Activated T-cell treated with anti-CD3 and anti-CD28 coated beads for 1 hour (primary cell): Measurements from ENCODE around the gene GLDC.

Source experiments
- DNase-seq: peaks from one replicate; pipeline ENCODE4 v3.0.0-alpha.2; 2020; ENCODE audit warnings: low read depth

Gene GLDC

DNA sequence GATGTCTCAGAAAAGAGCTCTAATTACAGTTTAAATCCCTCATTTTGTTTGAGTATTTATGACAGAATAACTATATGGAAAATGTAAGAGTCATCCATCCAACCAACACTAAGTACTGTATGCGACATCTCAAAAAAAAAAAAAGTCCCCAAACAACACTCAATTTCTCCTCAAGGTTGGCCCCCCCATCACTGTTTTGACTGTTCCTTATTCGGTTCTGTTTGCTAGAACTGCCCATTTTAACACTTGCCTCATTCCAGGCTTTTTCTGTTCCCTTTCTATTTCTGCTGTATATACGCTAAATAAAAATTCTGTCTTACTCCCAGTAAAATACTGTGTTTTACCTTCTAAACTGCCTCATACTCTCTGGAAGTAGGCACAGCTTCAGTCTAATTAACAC lies 25.2 kb downstream of the GLDC start:
- DNase-seq: no peak

DNA sequence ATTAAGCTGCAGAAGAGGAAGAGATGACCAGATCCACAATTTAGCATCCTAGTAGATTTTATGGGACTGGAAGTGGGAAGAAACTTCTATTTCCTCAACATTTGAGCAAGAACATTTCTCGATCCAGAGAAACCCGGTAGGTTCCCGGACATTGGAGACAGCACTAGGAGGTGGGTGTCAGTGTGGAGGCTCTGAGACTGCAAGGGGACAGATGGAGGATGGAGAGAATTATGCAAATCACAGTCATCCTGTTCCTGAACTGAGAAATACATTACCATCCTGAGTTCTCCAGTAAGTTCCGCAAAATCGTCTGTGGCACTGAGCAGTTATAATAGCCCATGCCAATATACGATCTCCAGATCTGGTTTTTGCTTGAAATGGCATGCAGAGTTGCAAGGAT lies 25.6 kb downstream of the GLDC start:
- DNase-seq: no peak

- no peak for DNase-seq
These were observed 28.5 kb downstream of the GLDC start for GRCh38 chr9:6616951-6617602.

- DNase-seq: no peak
These were observed 31.0 kb downstream of the GLDC start for GRCh38 chr9:6614489-6614888.

DNA sequence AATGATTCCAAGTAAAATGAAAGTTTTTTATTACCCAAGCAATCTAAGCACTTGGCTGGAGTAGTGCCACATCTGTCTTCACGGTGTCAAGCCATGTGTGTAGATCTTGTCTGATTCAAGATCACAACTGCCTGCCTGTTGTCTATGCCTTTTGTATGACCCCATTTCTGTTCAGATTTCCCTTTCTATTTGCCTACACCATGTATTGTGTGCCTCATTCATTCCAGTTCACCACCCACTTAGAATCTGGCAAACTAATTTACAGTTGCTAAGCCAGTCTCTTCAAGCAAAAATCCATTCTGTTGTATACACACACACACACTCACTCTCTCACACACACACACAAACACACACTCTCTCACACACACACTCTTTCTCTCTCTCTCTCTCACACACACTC lies 33.7 kb downstream of the GLDC start:
- DNase-seq: no peak

- no peak for DNase-seq
These were observed 35.5 kb downstream of the GLDC start for GRCh38 chr9:6610073-6610472.

- no peak for DNase-seq
These were observed 36.0 kb downstream of the GLDC start for GRCh38 chr9:6609497-6610016.

DNA sequence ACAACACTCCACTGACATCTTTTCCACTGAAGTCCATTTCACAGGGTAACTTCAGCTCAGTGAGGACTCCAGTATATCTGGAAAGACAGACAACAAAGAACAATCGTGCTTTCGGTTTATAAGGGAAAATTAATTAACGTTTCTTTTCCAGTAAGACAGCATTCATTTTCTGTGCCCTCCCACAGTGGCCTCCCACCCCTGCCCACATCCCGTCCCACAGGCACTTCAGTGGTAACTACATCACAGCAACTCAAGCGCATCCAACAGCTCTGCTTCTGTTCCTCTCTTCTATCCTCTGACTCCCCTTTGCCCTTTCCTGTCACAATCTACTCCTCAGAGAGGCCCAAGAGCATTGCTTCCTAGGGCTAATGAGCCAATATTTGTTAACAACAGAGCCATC lies 40.3 kb downstream of the GLDC start:
- DNase-seq: no peak

- DNase-seq: no peak
These were observed 45.1 kb downstream of the GLDC start for GRCh38 chr9:6600426-6600825.

DNA sequence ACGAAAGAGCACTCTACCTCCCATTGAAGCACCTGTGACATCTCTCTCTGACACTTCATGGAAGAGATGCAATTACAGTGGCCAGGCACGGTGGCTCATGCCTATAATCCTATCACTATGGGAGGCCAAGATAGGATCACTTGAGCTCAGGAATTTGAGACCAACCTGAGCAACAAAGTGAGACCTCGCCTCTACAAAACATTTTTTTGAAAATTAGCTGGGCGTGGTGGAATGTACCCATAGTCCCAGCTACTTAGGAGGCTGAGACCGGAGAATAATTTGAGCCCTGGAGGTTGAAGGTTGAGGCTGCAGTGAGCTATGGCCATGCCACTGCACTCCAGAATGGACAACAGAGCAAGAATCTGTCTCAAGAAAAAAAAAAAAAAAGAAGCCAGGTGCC lies 45.5 kb downstream of the GLDC start:
- DNase-seq: no peak

DNA sequence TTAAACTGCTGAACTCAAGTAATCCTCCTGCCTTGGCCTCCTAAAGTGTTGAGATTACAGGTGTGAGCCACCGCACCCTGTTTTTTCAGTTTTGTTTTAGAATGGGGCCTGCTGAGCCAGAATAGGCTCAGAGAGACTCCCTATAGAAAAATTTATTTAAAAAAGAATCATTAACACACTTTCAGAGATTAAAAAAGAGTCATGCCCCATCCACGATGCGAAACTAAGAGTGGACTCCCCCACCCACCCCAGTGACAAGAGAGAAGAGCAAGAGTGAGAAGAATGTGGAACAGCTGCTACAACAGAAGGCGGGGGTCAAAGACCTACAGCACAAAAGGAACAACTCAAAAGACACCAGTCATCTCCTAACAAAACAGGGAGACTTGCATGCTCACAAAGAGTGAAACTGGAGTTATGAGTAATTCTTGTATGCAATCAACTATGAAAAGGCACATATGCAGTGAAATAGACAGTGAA lies 47.2 kb downstream of the GLDC start:
- no peak for DNase-seq

GRCh38 chr9:6592791-6593190 lies 52.7 kb downstream of the GLDC start:
- no peak for DNase-seq

GRCh38 chr9:6592231-6592630 lies 53.3 kb downstream of the GLDC start:
- no peak for DNase-seq

DNA sequence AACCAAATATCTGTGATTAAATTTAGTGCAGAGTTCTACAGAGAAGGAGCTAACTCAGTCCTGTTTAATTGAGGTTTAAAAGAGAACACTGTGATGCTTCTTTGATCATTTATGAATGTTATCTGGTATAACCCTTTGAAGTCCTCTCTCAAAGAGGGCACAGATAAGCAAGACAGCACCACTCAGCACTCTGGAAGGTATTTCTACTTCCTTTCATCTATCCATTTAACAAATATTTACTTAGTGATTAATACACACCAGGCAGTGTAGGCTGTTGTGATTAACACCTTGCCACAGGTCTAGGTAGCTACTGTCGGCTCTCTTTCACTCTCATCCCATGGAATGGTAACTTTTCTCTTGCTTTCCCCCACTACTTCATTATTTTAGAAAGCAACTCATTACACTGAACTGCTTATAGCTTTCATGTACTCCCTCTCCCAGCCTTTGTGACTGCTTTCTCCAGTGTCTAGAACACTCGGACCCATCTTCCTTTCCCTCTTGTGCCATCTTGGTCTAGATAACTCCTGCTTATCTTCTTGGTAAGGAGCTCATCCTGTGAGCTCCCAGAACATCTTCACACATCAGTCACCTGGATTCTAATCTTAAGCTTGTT lies 54.7 kb downstream of the GLDC start:
- no peak for DNase-seq

- no peak for DNase-seq
These were observed 55.2 kb downstream of the GLDC start for GRCh38 chr9:6590334-6590733.

- DNase-seq: no peak
These were observed 60.5 kb downstream of the GLDC start for GRCh38 chr9:6584881-6585597.

DNA sequence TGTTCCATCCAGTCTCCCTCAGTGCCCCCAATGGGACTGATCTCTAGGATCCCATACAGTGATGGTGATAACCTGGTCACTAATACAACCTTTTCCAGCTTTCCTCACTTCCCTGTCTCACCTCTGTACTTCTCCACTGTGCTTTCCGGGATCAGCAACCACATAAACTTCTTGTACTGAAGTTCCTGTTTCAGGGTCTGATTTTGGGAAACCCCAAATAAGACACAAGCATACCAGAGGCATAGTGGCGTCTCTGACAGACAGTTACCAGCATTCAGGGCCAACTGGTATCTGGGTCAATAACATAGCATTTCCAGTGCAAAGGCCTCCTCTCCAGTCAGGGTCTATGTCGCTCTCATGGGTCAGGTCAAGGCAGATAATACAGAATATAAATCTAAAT lies 64.3 kb downstream of the GLDC start:
- DNase-seq: no peak

GRCh38 chr9:6579613-6580012 lies 65.9 kb downstream of the GLDC start:
- DNase-seq: no peak

DNA sequence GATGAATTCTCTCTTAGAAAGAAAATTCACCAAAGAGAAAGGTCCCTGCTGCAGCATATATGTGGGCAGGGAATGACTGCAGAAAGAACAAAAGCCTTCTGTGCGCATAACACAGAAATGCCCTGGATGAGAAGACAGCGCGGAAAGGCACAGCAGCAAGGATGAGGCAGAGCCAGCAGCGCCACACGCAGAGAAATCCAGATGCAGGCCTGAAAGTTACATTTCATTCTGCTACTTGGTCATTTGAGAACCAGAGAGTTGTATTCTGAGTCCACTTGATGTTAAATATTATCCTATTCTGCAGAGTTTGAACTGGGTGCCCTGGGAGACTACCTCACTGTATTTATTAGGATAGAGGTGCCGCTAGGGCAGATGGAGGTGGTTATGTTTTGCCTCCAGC lies 68.5 kb downstream of the GLDC start:
- DNase-seq: no peak

GRCh38 chr9:6575324-6576034 lies 70.0 kb downstream of the GLDC start:
- no peak for DNase-seq

GRCh38 chr9:6567140-6567591 lies 78.4 kb downstream of the GLDC start:
- DNase-seq: no peak

GRCh38 chr9:6566409-6567139 lies 79.0 kb downstream of the GLDC start:
- DNase-seq: no peak
